ENCODE results near the gene ACSBG1. TPM values are rescaled to one million over a fixed set of nuclear protein-coding genes. Genes with fewer than 3 reads are reported as not detected.

ACSBG1 gene
- total and polyA plus RNA-seq, 10 donors: 0.16 to 0.33 (median 0.25) TPM; not detected in 4

DNA sequence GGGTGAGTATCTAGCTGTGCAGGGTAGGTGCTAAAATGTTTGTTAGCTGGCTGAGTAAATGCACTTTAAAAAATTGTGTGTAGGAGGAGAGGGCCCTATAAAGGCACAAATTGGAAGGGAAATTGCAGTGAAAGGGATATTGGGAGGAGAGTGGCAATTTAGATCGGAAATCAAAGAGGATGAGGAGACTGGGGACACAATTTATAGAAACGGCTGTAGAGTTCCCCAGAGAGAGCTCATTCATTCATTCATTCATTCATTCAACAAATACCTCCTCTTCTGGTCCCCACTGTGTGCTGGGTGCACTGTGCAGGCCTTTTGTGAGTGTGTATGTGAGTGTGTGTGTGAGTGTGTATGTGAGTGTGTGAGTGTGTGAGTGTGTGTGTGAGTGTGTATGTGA is 32.4 kb upstream of the ACSBG1 start:
- Histone ChIP-seq H3K27ac (no peak overlapping the region), H3K4me3 (no peak overlapping the region), H3K27me3 (replicated peaks in 1 of 7) (no peaks in the 10 kb centered on the region), H3K4me1 (peaks cover 9 to 39% (median 26%) of the 10 kb centered on the region in 6 donors), H3K36me3 (peaks cover 0 to 20% (median 6%) of the 10 kb centered on the region in 6 donors), H3K9me3 (no peaks in the 10 kb centered on the region)
- TF ChIP-seq, protein P1, sequence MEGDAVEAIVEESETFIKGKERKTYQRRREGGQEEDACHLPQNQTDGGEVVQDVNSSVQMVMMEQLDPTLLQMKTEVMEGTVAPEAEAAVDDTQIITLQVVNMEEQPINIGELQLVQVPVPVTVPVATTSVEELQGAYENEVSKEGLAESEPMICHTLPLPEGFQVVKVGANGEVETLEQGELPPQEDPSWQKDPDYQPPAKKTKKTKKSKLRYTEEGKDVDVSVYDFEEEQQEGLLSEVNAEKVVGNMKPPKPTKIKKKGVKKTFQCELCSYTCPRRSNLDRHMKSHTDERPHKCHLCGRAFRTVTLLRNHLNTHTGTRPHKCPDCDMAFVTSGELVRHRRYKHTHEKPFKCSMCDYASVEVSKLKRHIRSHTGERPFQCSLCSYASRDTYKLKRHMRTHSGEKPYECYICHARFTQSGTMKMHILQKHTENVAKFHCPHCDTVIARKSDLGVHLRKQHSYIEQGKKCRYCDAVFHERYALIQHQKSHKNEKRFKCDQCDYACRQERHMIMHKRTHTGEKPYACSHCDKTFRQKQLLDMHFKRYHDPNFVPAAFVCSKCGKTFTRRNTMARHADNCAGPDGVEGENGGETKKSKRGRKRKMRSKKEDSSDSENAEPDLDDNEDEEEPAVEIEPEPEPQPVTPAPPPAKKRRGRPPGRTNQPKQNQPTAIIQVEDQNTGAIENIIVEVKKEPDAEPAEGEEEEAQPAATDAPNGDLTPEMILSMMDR (IDR thresholded peaks at IDR 0.05 in 8 of 11, conservative IDR thresholded peaks at IDR 0.05 in 3 of 11): no peak
- TF ChIP-seq POLR2AphosphoS5 (IDR thresholded peaks at IDR 0.05): no peak
- intact Hi-C loops (cut with DNase I; ENCODE audit: low total_unique reads): no loop called here
- no peak for DNase-seq
- 71 to 85% (median 82%) methylated on average over 2 of the region's 2 CpGs for WGBS, 5 donors

DNA sequence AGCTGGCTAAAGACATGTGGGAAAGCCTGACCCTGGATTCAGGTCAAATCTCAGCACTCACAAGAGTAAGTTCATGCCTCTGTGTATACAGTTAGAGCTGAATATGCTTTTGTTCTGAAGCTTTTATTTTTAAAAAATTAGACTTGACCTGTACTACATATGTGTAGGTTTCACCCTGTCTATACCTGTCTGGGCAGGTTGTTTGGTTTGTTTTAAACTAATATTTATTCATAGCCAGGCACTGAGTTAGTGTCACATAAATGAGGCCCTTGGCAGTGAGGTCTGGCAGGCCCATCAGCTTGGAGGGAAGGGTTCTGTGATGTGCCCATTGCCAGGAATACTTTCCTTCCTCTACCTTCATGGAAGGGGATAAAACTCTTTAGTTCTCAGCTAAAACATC is 31.9 kb upstream of the ACSBG1 start:
- Histone ChIP-seq H3K27me3 (replicated peaks in 1 of 7) (no peaks in the 10 kb centered on the region), H3K36me3 (peaks cover 0 to 15% (median 5%) of the 10 kb centered on the region in 6 donors), H3K4me3 (no peak overlapping the region), H3K9me3 (no peaks in the 10 kb centered on the region), H3K4me1 (peaks cover 9 to 39% (median 26%) of the 10 kb centered on the region in 6 donors), H3K27ac (no peak overlapping the region)
- intact Hi-C loops (cut with DNase I; ENCODE audit: low total_unique reads): no loop called here
- TF ChIP-seq POLR2AphosphoS5 (IDR thresholded peaks at IDR 0.05) (no peak), POLR2A (IDR thresholded peaks at IDR 0.05) (no peak)
- TF ChIP-seq, protein P1 (IDR thresholded peaks at IDR 0.05 in 8 of 11, conservative IDR thresholded peaks at IDR 0.05 in 3 of 11): no peak
- no peak for DNase-seq

GRCh38 chr15:78265752-78266224 is 31.4 kb upstream of the ACSBG1 start:
- intact Hi-C loops (cut with DNase I; ENCODE audit: low total_unique reads): no loop called here
- no peaks in the 10 kb centered on the region for H3K27me3 ChIP-seq (replicated peaks in 1 of 7)
- H3K9me3 ChIP-seq: no peaks in the 10 kb centered on the region
- WGBS, 5 donors: 69 to 76% (median 72%) methylated on average over 9 of the region's 9 CpGs
- H3K36me3 ChIP-seq: peaks cover 0 to 10% (median under 1%) of the 10 kb centered on the region in 6 donors
- no peak for DNase-seq
- H3K4me1 ChIP-seq: peaks cover 9 to 39% (median 26%) of the 10 kb centered on the region in 6 donors
- TF ChIP-seq POLR2A (IDR thresholded peaks at IDR 0.05) (no peak), POLR2AphosphoS5 (IDR thresholded peaks at IDR 0.05) (no peak)
- TF ChIP-seq, protein P1 (IDR thresholded peaks at IDR 0.05 in 8 of 11, conservative IDR thresholded peaks at IDR 0.05 in 3 of 11): no peak
- H3K4me3 ChIP-seq: peak overlapping the region in 2 of 8 donors; percentile 63 to 80
- H3K27ac ChIP-seq: peak overlapping the region in 1 of 8 donors; percentile 1

DNA sequence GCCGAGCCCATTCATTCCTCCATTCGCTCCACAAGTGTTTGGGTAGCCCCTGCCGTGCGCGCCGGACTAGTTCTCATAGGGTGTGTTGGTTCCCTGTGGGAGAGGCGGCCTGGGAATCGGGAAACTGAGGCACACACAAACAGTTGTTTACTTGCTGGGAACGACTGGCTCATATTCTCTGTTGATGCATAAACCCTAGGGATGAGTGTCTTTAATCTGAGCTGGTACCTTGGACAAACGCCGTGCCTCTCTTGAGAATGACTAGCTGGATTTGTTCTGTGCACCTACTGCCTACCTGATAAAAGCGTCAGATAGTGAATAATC is 30.7 kb upstream of the ACSBG1 start:
- Histone ChIP-seq H3K4me3 (peak overlapping the region; percentile 52 to 80 (median 58)), H3K27me3 (replicated peaks in 1 of 7) (no peaks in the 10 kb centered on the region), H3K9me3 (no peaks in the 10 kb centered on the region), H3K36me3 (peaks cover 0 to 3% (median 0%) of the 10 kb centered on the region in 6 donors), H3K4me1 (peaks cover 9 to 39% (median 26%) of the 10 kb centered on the region in 6 donors), H3K27ac (peak overlapping the region in 6 of 8 donors; percentile 65 to 87 (median 82))
- intact Hi-C loops (cut with DNase I; ENCODE audit: low total_unique reads): no loop called here
- WGBS, 5 donors: 47 to 60% (median 57%) methylated on average over 12 of the region's 12 CpGs
- no peak for TF ChIP-seq POLR2A (IDR thresholded peaks at IDR 0.05)
- TF ChIP-seq, protein P1 (IDR thresholded peaks at IDR 0.05 in 8 of 11, conservative IDR thresholded peaks at IDR 0.05 in 3 of 11): peak in 1 of 11 experiments; percentile 4
- TF ChIP-seq POLR2AphosphoS5 (IDR thresholded peaks at IDR 0.05): no peak
- DNase-seq: no peak

All from spleen (tissue), 11 donors.